ENCODE results near the gene CSMD2.

Gene CSMD2

DNA sequence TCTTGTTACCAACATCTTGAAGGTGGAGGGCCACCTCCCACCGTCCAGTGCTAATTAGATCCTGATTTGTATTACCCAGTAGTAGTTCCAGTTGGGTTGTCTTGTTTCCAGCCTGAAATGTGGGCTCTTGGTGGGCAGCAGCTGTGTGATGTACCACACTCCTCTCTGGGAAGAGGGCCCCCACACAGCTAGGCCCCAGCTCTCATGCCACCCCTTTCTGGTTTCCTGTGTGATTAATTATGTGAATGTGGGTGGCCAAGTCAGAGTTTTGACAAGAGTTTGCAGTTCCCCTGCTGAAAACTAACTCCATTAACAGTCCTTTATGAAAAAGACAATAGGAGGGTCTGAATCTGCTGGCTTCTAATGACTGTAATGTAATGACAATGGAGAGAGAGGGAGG lies 297.3 kb downstream of the CSMD2 start:
- in situ Hi-C loops (cut with HindIII; ENCODE audit: low sequenced_read_pairs) = no loop called here
- H3K4me3 ChIP-seq (ENCODE audit: low read depth, low read length) = no peak overlapping the region
- DNase-seq (ENCODE audit: low read depth, low spot score) = no peak
- TF ChIP-seq, protein P1, sequence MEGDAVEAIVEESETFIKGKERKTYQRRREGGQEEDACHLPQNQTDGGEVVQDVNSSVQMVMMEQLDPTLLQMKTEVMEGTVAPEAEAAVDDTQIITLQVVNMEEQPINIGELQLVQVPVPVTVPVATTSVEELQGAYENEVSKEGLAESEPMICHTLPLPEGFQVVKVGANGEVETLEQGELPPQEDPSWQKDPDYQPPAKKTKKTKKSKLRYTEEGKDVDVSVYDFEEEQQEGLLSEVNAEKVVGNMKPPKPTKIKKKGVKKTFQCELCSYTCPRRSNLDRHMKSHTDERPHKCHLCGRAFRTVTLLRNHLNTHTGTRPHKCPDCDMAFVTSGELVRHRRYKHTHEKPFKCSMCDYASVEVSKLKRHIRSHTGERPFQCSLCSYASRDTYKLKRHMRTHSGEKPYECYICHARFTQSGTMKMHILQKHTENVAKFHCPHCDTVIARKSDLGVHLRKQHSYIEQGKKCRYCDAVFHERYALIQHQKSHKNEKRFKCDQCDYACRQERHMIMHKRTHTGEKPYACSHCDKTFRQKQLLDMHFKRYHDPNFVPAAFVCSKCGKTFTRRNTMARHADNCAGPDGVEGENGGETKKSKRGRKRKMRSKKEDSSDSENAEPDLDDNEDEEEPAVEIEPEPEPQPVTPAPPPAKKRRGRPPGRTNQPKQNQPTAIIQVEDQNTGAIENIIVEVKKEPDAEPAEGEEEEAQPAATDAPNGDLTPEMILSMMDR (IDR thresholded peaks at IDR 0.05; ENCODE audit: low read depth, low read length) = no peak

DNA sequence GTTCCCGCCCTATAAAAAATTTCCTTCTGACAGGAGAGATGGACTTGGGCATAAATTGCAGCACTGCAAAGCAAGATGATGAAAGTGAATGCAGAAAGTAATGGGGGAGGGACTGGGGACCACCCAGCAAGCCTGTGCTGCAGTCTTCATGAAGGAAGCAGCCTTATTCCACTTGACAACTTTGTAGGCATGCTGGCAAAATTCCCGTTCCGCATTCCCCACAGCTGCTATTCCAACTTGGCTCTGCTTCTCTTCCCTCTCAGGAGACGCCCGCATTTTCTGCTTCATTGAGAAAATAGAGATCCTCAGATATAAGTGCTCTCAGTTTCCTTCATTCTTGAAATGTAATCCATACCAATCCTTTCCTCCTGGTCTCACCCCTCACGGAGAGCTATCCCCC lies 298.7 kb downstream of the CSMD2 start:
- TF ChIP-seq, protein P1 (IDR thresholded peaks at IDR 0.05; ENCODE audit: low read depth, low read length) = no peak
- DNase-seq (ENCODE audit: low read depth, low spot score) = peak; percentile 38
- in situ Hi-C loops (cut with HindIII; ENCODE audit: low sequenced_read_pairs) = no loop called here
- no peak overlapping the region for H3K4me3 ChIP-seq (ENCODE audit: low read depth, low read length)

DNA sequence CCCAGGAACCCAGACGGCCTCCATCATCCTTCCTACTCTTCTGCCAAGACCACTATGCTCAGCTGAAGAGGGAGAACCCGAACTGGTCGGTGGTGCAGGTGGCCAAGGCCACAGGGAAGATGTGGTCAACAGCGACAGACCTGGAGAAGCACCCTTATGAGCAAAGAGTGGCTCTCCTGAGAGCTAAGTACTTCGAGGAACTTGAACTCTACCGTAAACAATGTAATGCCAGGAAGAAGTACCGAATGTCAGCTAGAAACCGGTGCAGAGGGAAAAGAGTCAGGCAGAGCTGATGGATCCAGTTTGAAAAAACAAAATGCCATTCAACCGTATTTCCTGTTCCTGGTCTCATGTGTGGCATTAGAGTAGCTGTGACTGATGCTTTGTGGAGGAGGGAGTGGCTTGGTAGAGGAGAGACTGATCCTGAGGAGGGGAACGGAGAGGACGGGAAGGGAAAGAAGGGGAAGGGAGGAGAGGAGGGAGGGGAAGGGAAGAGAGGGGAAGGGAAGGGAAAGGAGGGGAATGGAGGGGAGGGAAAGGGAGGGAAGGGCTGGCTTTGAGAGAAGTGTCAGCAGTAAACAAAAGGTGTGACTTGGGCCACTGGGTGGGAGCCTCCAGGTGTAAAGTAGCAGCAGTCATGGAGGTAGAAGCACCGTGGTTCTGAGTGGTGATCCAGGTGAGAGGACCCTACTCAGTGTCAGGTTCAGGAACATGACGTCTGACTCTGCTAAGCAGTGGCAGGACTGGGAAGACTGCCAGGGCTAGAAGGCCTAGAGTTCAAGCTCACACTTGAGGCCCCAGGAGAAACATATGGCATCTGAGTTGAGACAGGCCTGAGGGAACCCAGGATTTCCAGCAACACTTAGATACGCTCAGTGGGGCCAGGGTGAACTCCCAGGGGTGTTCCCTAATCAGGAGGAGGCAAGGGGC lies 300.3 kb downstream of the CSMD2 start:
- TF ChIP-seq, protein P1 (IDR thresholded peaks at IDR 0.05; ENCODE audit: low read depth, low read length) = no peak
- no peak for DNase-seq (ENCODE audit: low read depth, low spot score)
- in situ Hi-C loops (cut with HindIII; ENCODE audit: low sequenced_read_pairs) = no loop called here
- no peak overlapping the region for H3K4me3 ChIP-seq (ENCODE audit: low read depth, low read length)

DNA sequence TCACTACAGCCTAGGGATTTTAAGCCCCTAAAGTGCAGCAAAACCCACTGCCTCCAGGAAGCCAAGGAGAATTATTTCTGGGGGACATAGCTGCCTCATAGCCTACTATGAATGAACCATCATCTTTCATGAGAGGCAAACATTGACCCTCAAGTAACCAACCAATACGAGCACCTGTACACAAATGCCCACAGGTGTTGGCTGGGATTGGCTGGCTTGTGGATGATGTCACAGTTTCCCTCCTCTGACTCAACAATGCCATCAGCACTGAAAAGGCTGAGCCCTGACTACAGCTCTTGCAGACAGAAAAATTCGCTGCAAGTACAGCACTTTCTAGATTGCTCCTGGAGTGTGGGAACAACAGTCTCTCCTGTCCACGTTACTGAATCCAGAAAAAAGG lies 301.3 kb downstream of the CSMD2 start, which contains the start of gene HMGB4:
TSS of gene HMGB4 (plus strand) at position 301 of the 400 bp plus-strand sequence. CDS start 113 bp downstream, outside the sequence.
- in situ Hi-C loops (cut with HindIII; ENCODE audit: low sequenced_read_pairs) = no loop called here

DNA sequence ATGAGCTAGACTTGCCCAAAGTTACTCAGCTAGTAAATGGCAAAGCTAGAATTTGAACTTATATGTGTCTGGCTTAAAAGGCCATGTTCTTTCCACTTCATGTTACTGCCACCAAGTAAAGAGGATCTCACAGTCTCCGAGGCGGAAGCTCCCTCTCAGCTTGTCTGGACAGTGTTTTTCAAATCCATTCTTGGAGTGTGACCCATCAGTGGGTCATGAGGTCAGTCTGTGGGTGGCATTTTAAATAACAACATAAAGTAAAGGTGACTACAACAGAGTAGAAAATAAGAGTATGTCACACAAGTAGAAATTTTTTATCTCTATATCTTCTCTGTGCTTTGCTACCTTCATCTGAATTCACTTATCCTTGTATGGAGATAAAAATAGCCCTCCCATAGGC lies 304.4 kb downstream of the CSMD2 start:
- no peak overlapping the region for H3K4me3 ChIP-seq (ENCODE audit: low read depth, low read length)
- TF ChIP-seq, protein P1 (IDR thresholded peaks at IDR 0.05; ENCODE audit: low read depth, low read length) = no peak
- in situ Hi-C loops (cut with HindIII; ENCODE audit: low sequenced_read_pairs) = no loop called here
- no peak for DNase-seq (ENCODE audit: low read depth, low spot score)

More for the DNA sequence above, 301.3 kb downstream of the CSMD2 start, which contains the start of gene HMGB4:
- TF ChIP-seq, protein P1 (IDR thresholded peaks at IDR 0.05; ENCODE audit: low read depth, low read length) = no peak
- H3K4me3 ChIP-seq (ENCODE audit: low read depth, low read length) = no peak within 1 kb of the TSS
- no peak for DNase-seq (ENCODE audit: low read depth, low spot score)

DNA sequence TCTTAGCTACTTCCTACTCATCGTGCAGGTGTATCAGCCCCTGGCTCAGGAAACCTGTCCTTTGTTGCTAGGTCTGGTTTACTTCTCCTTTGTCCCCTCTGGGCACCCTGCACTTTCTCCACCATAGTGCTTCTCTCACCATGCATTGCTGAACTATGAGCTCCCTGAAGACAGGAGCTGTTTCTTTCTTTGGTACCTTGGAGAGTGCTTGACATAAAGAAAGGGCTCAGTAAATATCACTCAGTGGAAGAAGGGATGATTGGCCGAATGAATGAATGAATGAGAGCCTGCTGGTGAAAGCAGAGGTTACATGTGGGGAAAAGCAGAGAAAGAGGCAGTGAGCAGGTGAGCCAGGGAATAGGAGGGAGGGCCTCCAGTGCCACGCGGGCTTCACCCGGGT lies 310.9 kb downstream of the CSMD2 start:
- in situ Hi-C loops (cut with HindIII; ENCODE audit: low sequenced_read_pairs) = no loop called here
- TF ChIP-seq, protein P1 (IDR thresholded peaks at IDR 0.05; ENCODE audit: low read depth, low read length) = no peak
- no peak for DNase-seq (ENCODE audit: low read depth, low spot score)
- no peak overlapping the region for H3K4me3 ChIP-seq (ENCODE audit: low read depth, low read length)

Measured in astrocyte of the spinal cord (primary cell).